RPMI8226 (cell line): Measurements from ENCODE around the gene TARBP2.
"Not testable (repeated sequence)": the region's sequence is repeated elsewhere in the genome, so short reads cannot be mapped to it uniquely, and the experiment has no call there.

ENCODE experiments used
- DNase-seq: peaks from one replicate; pipeline ENCODE4 v3.0.0-alpha.2; 2015

The TARBP2 gene

GRCh38 chr12:53516758-53517455 lies 15.8 kb downstream of the TARBP2 start:
- DNase-seq: no peak

DNA sequence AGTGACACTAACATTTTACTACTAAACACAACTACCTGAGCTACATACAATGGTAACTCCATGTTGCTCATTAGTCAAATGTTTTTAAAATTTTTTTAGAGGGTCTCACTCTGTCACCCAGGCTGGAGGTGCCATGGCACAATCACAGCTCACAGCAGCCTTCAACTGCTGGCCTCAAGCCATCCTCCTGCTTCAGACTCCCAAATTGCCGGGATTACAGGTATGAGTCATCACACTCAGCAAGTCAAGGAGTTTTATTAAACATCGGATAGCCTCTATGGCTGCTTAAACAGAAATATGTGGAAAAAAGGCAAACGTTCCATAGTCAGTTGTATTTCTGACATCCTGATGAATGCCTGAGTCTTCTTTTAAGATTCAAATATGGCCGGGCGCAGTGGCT lies 17.3 kb downstream of the TARBP2 start:
- DNase-seq: no peak

GRCh38 chr12:53523131-53523530 lies 22.0 kb downstream of the TARBP2 start:
- DNase-seq: no peak

GRCh38 chr12:53524476-53524875 lies 23.4 kb downstream of the TARBP2 start:
- no peak for DNase-seq

DNA sequence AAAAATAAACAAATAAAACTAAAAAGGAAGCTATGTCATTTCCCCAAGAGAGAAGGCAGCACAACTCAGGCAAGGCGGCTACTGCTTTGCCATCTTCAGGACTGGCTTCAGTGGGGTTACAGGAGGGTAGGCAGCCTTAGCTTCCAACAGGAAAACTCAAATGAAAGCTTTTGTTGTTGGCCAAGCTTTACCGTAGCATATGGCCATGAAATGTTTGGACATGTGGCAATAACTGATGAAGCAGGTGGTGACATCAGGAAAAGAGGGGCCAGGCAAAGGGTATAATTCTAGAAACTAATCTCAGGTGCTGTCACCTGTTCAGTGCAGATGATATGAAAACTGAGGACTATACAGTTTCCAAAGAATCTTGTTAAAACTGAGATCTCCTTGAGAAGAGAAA lies 29.0 kb downstream of the TARBP2 start:
- DNase-seq: no peak

GRCh38 chr12:53530920-53531319 lies 29.8 kb downstream of the TARBP2 start:
- DNase-seq: no peak

DNA sequence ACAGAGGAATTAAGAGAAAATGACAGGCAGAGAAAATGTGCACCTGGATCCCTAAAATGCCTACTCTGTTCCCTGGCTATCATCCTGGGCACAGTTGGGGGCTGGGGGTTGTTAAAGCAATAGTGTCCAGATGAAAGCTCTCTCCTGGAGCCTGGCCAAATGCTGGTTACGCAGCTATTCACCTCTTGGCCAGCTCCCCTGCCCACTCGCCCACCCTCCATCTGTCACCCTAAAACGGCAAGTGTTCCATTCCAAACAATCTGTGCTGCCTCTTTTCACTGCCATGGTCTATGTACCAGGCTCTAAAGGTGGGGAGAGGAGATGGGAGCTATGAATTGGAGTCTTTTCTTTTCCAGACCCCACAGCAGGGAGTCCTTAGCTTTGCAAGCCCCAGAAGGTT lies 30.9 kb downstream of the TARBP2 start:
- no peak for DNase-seq

DNA sequence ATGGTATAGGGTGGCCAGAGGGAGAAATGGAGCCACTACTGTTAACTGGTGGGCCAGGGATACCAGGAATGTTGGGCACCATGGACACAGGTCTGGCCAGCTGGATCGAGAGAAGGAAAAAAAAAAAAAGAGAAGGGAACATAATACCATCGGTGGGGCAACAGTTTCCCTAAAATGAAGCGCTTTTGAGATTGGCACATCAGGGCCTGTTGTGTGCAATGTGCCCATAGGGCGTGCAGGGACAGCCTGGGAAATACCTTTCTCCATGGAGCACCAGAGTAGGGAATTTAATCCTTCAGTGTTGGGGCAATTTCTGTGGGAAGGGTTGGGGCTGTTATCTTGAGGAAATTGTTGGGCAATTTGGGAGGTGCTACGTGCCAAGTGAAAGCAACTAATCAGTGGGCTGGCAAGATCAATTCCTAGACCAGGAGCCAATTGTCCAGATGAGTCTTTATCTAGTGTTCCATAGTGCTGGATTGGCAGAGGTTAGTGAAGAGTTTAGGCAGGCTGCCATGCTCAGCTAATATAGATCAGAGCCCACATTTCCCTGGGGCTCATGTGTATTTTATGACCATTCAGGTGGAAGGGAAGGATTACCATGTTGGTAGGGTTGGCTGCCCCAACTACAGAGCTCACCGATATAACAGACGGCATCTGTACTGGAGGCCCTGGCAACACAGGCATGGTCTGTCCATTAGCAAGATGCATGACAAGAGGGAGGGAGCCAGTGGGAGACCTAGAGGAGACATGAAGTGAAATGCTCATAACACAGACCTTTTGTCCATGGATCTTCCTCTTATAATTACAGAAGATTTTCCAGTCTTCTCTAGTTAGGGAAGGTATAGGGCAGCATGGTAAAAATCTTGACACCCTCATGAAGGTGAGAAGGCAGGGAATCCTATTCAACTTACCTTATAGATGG lies 31.7 kb downstream of the TARBP2 start:
- no peak for DNase-seq

DNA sequence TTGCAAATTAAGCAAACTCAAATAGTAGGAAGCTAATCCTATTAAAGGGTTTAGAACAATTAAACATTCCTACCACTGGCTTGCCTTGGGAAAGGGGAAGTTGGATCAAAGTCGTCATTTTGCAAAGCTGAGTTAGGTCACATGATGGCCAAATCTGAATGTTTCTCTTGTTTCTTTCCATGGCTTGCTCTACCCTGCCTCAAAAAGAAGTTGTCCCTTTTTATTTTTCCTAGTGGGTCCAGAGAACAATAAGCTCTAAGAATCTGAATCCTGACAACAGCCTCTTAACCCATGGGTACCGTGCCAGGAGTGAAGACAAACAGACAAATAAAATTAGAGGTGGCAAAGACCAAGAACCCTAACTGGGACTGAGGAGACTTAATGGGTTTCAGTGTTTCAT lies 32.4 kb downstream of the TARBP2 start:
- DNase-seq: no peak

DNA sequence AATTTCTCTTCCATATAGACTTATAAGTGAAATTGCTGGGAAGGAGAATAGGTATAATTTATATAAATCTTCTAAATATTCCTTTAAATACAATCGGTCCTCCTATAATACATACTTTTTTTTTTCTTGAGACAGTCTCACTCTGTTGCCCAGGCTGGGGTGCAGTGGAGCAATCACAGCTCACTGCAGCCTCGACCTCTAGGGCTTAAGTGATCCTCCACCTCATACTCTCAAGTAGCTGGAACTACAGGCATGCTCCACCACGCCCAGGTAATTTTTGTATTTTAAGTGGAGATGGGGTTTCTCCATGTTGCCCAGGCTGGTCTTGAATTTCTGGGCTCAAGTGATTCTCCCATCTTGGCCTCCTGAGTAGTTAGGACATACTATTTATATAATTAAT lies 35.9 kb downstream of the TARBP2 start:
- no peak for DNase-seq

DNA sequence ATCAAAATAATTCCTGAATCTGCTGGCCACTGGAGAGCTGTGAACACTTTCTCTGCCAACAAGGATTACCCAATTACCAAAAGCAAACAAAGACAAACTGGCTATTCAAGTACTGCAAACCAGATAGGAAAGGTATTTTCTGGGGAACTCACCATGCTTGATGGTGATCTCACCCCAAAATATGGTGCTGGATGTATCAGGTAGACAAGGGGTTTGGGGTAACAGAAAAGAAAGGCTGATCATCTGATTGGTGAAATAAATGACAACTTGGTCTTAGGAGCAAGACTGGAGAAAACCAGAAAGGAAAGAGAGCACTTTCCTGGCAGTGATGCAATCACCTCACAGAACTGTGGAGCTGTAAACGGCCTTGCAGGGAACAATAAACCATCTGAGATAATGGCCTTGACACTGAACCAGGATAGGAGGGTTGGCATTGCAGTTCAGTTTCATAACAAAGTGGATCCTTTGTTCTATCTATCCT lies 37.2 kb downstream of the TARBP2 start:
- DNase-seq: no peak

- DNase-seq: no peak
These were observed 38.4 kb downstream of the TARBP2 start for GRCh38 chr12:53539526-53539925.

- DNase-seq: peak; percentile 47
These were observed 42.5 kb downstream of the TARBP2 start for GRCh38 chr12:53543539-53543938.

DNA sequence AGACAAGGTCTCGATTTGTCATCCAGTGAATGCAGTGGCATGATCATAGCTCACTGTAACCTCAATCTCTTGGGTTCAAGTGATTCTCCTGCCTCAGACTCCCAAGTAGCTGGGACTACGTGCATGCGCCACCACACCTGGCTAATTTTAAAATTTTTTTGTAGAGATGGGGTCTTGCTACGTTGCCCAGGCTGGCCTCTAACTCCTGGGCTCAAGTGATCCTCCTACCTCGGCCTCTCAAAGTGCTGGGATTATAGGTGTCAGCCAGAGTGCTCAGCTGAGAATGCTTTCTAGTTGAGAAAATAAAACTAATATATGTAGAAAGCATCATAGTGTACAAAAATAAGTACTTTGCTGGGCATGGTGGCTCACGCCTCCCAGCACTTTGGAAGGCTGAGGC lies 47.3 kb downstream of the TARBP2 start:
- DNase-seq: not testable (repeated sequence)

DNA sequence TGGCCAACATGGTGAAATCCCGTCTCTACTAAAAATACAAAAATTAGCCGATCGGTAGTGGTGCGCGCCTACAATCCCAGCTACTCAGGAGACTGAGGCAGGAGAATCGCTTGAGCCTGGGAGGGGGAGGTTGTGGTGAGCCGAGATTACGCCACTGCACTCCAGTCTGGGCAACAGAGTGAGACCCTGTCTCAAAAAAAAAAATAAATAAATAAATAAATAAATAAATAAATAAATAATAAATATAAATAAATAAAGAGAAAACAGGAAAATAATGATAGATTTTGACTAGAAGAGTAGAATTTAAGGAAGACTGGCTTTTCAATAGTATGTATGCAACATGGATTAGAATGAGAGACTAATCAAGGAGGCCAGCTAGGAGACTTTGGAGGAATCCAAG lies 49.0 kb downstream of the TARBP2 start:
- not testable (repeated sequence) for DNase-seq

- DNase-seq: no peak
These were observed 49.5 kb downstream of the TARBP2 start for GRCh38 chr12:53550595-53550994.

DNA sequence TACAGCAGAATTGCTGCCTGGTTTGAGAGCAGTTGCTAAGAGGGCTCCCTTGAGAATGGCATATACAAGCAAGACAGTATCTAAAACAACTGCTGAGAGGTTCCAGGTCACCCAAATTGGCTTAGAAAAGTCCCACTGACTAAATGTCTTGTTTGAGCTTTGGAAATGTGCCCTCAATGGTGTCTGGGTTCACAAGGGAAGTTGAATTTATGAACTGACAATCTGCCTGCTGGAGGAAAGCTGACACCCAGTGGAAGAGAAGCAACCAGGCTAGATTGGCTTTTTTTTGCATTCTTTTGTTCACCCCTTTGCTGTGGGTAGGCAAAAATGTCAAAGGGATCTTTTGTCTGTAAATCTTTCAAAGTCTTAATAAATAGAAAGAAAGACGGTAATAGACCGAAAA lies 50.8 kb downstream of the TARBP2 start:
- no peak for DNase-seq

- no peak for DNase-seq
These were observed 51.6 kb downstream of the TARBP2 start for GRCh38 chr12:53552361-53553327.
